ENCODE measurements around the gene KLHL5. TPM values are rescaled to one million over a fixed set of nuclear protein-coding genes. Genes with fewer than 3 reads are reported as not detected.

Gene KLHL5
- total RNA-seq, result 230 and 296 TPM in 2 replicates

GRCh38 chr4:39062094-39062769 is at the start of gene KLHL5:
KLHL5 (plus strand) TSS chr4:39062232; CDS start chr4:39062653, 421 bp downstream.

GRCh38 chr4:39032218-39033085 is 29.6 kb upstream of the KLHL5 start, which contains the start of gene TMEM156:
TMEM156 (minus strand) TSS chr4:39032409; CDS start chr4:39032313, 96 bp downstream.

Other genes with a start within 250 kb of the KLHL5 start
- gene TLR6, start 205.4 kb upstream of the KLHL5 start, total RNA-seq, result 0.92 and 1.4 TPM in 2 replicates
- gene FAM114A1, start 194.4 kb upstream of the KLHL5 start, total RNA-seq, result 309 and 362 TPM in 2 replicates
- 0.18 and 0.57 TPM in 2 replicates for gene TMEM156, start 29.8 kb upstream of the KLHL5 start, total RNA-seq
- gene WDR19, start 120.3 kb downstream of the KLHL5 start, total RNA-seq, result 27.9 and 31.2 TPM in 2 replicates

All from smooth muscle cell of bladder (primary cell).